GM18502 (cell line): Measurements from ENCODE around the gene AADACL4.
"Not testable (repeated sequence)": the region's sequence is repeated elsewhere in the genome, so short reads cannot be mapped to it uniquely, and the experiment has no call there.

Experiments
- ATAC-seq: cut with Tn5 transposase; IDR thresholded peaks from one replicate; pipeline ENCODE4 v1.9.1; 2021; ENCODE audit warnings: mild to moderate bottlenecking; ENCODE audit not compliant: unreplicated experiment, poor library complexity

AADACL4 gene

GRCh38 chr1:12626888-12627287 is 17.0 kb upstream of the AADACL4 start:
- ATAC-seq = no peak

DNA sequence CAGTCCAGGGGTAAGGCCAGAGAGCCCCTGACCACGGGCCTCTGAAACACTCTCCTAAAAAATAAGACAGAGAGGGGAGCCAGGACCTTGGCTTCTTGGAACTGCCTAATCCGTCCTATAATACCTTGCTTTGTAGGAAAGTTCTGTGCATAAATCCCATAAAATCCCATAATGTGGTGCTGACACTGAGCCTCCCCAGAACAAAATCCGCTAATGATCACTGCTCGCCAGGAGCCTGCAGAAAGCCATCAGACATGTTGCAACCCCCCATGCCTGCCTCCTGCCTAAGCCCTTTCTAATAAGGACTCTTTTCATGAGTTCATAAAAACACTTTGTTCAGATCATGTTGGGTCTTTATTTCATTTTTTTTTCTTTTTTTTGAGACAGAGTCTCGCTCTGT is 16.6 kb upstream of the AADACL4 start:
- no peak for ATAC-seq

GRCh38 chr1:12629511-12629956 is 14.4 kb upstream of the AADACL4 start:
- ATAC-seq = no peak

DNA sequence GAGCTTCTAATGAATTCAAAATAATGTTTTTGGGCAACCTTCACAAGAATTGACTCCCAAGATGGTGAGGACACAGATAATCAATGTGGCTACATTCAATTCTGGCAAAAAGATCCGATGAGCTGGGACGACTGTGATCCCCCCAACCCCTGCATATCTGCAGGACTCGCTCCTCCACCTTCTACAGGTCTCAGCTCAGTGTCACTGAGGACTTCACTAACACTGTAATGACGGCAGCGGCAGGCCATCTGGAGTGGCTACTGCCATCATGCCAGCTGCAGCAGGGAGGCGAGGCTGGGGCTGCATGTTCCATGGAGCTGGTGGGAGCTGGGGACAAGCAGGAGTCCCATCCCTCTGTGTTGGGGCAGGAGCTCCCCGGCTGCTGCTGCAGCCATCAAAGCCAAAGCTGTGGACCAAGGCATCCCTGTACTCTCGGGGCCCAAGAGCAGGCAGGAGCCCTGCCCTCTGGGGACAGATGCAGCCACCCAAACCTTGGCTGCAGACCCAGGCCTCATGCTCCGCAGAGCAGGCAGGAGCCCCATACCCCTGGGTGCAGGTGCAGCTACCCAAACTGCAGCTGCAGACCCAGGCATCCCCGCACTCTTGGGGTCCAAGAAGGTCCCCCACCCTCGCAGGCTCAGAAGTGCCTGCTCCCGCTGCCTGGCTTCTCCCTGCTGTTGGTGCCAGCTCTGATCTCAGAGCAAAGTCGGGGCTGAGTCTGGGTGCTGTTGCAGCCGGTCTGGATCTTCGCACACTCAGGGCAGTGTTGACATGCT is 13.7 kb upstream of the AADACL4 start:
- ATAC-seq = no peak

- no peak for ATAC-seq
Measured at GRCh38 chr1:12630946-12631530, 12.8 kb upstream of the AADACL4 start.

- no peak for ATAC-seq
Measured at GRCh38 chr1:12631571-12631970, 12.3 kb upstream of the AADACL4 start.

DNA sequence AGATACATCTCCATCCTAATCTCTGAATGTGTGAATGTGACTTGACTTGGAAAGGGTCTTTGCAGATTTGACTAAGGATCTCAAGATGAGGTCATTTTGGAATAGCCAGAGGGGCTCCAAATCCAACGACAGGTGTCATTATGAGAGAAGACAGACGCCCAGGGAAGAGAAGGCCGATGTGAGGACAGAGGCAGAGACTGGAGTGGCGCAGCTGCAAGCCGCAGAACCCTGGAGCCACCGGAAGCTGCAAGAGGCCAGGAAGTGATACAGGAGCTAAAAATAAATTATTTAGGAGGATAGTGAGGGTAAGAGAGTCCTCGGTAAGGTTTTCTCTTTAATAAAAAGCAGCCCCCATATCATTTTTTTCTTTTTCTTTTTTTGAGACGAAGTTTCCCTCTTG is 9.7 kb upstream of the AADACL4 start:
- no peak for ATAC-seq

- no peak for ATAC-seq
Measured at GRCh38 chr1:12634696-12635202, 9.1 kb upstream of the AADACL4 start.

GRCh38 chr1:12636098-12636950 is 7.6 kb upstream of the AADACL4 start:
- no peak for ATAC-seq

GRCh38 chr1:12637693-12638092 is 6.2 kb upstream of the AADACL4 start:
- no peak for ATAC-seq

GRCh38 chr1:12640237-12640957 is 3.5 kb upstream of the AADACL4 start:
- no peak for ATAC-seq

DNA sequence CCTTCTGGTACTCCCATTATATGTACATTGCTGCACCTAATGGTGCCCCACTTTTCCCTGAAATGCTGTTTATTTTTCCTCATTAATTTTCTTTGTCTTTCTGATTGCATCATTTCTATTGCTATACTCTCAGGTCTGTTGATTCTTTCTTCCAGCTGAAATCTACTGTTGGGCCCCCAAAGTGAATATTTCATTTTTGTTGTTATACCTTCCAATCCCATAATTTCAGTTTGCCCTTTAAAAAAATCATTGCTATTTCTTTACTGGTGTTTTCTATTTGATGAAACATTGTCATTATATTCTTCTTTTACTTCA is 3.0 kb upstream of the AADACL4 start:
- ATAC-seq = no peak

DNA sequence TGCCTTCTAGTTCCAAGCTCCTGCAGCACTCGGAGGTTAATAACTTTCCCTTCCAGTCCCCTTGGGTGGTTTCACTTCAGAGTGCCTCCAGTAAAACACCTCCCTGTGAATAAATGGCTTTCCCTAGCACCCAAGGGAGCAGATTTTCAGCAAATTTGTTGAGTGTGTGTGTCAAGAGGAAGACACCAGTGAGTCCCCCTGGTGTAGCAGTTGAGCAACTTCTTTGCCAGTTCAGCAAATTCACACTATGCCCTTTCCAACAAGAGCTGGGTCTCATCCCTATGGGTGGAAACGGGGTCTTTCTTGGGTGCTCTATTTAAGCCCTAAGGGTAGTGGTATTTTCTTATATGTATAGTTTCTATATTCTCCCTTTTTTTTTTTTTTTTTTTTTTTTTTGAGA is 806 bp upstream of the AADACL4 start:
- ATAC-seq = no peak

DNA sequence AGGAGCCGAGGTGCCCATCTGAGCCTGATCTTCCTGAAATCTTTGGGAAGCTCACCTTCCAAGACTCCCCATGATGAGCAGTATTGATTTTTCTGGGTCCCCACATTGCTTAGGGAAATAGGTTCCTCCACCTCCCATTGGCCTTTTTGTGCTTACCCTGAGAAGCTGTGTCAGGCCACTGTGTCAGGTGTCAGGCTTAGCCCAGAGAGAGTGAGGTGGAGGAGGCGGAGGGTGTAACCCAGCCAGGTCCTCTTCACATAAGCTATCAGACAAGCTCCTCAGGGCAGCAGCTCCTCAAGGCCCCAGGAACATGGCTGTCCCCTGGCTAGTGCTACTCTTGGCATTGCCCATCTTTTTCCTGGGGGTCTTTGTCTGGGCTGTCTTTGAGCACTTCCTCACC is 352 bp downstream of the AADACL4 start:
- ATAC-seq = no peak

DNA sequence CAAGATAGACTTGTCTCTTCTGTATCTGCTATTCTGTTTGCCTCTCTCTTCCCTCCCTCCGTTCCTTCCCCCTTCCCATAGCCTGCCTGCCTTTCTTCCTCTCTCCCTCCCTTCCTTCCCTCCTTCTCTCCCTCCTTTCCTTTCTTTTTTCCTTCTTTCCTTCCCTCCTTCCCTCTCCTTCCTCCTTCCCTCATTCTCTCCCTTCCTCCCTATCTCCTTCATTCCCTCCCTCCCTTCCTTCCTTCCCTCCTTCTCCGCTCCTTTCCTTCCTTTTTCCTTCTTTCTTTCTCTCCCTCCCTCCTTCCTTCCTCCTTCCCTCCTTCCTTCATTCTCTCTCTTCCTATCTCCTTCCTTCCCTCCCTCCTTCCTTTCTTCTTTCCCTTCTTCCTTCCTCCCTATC is 944 bp downstream of the AADACL4 start:
- no peak for ATAC-seq

- not testable (repeated sequence) for ATAC-seq
Measured at GRCh38 chr1:12645401-12645800, 1.5 kb downstream of the AADACL4 start.

GRCh38 chr1:12648741-12649140 is 4.9 kb downstream of the AADACL4 start:
- no peak for ATAC-seq

DNA sequence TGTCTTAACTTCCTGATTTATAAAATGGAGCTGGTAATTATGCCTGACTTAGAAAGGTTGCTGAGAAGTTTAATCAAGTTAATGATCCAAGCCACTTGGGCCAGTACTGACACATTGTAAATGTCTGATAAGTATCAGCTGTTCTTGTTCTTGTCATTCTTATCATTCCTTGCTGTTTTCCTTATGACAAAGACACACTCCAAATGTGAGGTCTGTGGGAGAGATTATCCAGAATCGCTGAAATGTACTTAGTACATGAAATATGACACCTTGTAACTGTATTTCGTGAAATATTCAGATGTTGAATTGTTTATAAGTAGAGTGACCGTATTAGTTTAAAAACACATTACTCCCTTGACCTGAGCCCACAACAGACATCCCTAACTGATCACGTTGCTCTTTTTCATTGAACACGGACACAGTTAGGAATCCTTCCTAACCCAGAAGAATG is 6.1 kb downstream of the AADACL4 start:
- no peak for ATAC-seq

DNA sequence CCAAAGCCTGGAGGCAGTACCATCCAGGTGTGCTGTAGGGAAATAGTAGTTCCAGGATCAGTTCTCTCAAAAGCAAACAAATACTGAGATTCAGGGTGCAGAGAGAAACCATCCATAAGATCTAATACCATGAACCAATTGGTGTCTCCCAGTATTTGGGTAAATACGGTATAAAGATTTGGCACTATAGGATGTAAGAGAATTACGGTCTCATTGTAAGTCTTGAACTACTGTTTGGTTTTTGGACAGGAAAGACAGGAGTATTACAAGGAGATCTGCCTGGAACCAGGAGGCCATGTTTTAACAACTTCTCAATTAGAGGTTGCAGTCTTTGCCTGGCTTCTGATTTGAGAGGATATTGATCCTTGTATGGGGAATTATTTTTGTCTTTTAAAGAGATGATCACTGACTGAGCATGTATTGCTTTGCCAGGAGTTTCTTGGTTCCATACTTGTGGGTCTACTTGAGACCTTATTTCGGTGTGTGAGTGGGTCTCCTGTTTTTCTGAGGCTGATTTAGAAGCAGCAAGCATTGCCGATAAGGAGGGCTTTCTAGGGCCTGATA is 10.2 kb downstream of the AADACL4 start:
- ATAC-seq = no peak

DNA sequence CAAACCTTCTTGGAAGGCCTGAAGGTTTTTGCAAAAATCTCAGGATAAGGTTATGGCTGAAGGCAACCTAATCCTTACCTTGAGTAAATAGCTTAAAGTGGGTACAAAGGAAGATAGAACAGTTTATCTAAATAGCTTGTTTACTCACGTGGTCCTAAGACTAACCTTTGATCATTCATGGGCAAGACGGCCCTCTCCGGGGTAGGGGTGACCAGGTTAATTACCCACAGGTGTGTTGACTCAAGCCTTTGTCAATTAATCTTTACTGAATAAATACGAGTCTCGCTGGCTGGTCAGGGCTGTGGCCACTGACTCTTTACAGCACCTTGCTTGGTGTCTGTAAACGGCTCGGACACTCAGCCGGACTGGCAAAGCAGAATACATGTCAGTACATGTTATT is 10.8 kb downstream of the AADACL4 start:
- no peak for ATAC-seq
